ENCODE data around the gene MACROD2.
A peak's percentile ranks its signal among the peaks of the same experiment; 100 is the strongest.

Gene MACROD2

GRCh38 chr20:14062786-14063185 is 67.5 kb downstream of the MACROD2 start:
- DNase-seq, result no peak

DNA sequence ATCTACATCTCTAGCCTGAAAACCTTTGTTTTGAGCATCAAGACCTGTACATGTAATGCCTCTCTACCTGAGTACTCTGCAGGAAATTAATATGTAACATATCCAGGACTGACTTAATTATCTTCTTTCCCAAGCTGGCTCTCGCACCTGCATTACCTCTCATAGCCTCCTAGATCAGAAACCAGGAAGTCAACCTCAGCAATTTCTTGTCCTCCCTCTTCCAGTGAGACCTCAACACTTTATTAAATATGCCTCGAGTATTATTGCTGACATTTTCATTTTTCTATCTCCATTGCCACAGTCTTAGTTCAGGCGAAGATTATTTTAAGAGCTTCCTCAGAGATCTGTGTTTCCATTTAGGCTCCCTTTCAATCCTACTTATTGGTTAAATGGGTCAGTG is 69.0 kb downstream of the MACROD2 start:
- no peak for DNase-seq

- no peak for DNase-seq
These were observed 69.6 kb downstream of the MACROD2 start for GRCh38 chr20:14064921-14065320.

DNA sequence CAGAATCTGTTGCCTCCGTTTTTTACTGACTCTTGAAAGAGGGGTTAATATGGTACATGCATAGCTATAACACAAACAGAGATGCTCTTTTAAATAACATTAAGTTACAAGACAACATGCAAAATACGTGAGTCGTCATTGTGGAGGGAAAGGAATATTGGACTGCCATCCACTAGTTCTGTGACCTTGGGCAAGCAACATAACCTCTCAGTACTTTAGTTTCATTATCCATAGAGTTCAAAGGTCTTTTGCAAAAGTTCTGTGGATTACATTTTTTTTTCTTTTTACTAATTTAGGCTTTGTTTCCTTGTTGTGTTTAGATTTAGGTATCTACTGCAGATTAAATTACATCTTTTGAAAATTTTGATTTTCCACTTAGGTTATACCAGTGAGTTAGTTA is 70.5 kb downstream of the MACROD2 start:
- no peak for DNase-seq

DNA sequence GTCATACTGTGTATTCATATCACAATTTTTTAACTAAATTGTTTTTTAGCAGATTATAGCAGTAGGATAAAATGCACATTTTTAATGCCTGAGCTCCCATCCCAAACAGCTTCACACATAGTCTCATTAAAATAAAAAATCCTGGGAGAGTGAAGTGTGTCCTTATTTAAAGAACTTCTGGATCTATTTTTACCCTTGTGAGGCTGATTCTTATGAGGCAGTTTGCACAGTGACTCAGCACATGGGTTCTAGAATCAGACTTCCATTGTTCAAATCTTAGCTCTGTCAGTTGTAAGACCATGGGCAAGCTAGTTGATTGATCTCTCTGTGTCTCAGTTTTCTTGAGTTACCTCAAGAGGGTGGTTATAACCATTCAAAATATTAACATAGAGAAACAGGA is 72.3 kb downstream of the MACROD2 start:
- DNase-seq, result no peak

- no peak for DNase-seq
These were observed 74.5 kb downstream of the MACROD2 start for GRCh38 chr20:14069796-14070195.

DNA sequence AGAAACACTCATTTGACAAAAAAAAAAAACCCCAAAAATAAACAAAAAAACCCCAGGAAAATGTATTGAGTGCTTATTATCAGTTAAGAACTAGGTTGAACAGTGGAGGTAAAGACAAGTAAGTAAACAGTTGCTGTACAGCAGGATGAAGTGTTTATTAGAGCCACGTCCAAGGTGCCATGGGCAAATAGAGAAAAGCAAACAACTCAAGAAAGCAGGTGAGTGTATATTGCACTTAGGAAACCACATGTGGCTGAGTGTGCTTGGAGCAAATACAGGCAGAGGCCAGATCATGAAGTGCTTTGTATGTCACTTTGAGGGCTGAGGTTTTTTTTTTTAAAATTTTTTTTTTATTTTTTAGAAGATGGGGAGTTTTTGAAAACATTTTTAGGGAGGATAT is 98.3 kb downstream of the MACROD2 start:
- DNase-seq, result no peak

DNA sequence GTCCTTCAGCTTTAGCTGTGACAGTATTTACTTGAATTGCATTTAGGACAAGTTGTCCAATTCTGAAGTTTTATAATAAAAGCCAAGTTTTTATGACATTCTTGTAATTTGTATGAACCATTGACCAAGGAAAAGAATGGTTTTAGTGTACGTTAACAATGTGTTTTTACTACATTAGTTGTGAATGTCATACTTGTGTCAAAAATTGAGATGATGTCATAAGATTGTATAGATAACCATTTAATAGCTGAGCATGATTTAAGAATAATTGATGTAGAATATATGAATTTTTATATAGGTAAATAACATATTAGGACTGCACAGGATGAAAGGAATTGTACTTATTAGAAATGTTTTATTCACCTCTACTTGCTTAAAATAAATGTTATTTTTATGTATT is 102.9 kb downstream of the MACROD2 start:
- no peak for DNase-seq

DNA sequence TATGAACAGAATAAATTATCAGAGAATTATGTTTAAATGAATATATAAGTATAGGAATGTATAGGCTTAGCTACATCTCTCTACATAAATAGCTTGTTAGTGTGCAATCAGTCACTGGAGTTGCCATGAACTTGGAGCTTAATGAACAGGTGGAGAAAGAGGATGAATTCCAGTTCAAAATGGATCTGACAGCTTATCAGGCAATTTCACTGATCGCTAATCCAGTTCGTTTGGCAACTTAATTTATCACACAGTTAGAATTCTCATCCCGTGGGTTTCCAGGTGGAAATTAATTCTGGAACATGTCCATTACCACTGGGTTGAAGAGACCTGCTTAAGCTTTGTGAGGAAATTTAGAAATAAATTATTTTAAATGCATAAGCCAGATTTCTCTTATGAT is 118.1 kb downstream of the MACROD2 start:
- DNase-seq, result no peak

GRCh38 chr20:14114065-14114704 is 118.9 kb downstream of the MACROD2 start:
- no peak for DNase-seq

DNA sequence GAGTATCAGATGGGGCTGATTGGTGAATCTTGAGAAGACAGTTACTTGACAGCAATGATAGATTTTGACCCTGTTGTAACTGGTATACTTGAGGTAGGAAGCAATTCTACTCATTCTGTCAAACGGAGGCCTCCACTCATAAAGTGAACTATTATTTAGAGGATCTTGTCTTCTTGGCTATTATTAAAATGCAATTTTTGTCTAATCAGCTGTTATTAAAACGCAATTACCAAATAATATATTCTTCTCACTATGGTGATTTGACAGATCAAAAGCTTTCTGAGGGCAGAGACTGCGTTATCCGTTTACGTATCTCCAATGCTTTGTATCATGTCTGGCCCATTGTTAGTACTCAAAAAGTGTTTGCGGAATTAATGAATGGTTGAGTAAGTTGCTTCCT is 120.7 kb downstream of the MACROD2 start:
- no peak for DNase-seq

GRCh38 chr20:14117768-14118167 is 122.5 kb downstream of the MACROD2 start:
- DNase-seq, result no peak

DNA sequence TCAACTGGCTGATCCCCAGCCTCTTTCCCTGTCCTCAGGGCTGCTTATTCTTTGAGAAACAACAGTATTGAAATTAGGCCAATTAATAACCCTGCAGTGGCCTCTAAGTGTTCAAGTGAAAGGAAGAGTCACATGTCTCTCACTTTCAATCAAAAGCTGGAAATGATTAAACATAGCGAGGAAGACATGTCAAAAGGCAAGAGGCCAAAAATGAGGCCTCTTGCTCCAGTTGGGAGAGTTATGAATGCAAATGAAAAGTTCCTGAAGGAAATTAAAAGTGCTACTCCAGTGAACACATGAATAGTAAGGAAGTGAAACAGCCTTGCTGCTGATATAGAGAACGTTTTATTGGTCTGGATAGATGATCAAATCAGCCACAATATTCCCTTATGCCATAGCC is 131.5 kb downstream of the MACROD2 start:
- DNase-seq, result no peak

DNA sequence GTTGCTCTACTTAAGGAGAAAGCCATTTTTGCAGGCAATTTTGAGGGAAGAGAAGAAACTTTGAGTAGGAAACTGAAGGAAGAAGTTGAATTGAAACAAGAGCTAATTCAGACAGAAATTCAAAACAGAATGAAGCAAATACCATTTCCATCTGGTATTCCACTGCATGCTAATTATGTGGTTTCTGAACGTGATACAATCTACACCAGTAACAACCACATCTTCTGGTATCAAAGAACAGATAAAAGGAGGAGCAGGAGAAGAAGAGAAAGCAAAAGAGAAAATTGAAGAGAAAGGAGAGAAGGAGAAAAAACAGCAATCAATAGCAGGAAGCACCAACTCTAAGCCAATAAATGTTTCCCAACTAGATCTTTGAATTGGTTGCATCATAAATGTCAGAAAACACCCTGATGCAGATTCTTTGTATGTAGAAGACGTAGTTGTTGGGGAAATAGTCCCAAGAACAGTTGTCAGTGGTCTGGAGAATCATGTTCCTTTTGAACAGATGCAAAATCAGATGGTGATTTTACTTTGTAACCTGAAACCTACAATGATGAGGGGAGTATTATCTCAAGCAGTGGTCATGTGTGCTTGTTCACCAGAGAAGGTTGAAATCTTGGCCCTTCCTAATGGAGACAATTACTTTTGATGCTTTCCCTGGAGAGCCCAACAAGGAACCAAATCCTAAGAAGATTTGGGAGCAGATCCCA is 132.4 kb downstream of the MACROD2 start:
- DNase-seq, result no peak

- no peak for DNase-seq
These were observed 138.7 kb downstream of the MACROD2 start for GRCh38 chr20:14134004-14134403.

GRCh38 chr20:14142171-14142570 is 146.9 kb downstream of the MACROD2 start:
- peak; percentile 48 for DNase-seq

DNA sequence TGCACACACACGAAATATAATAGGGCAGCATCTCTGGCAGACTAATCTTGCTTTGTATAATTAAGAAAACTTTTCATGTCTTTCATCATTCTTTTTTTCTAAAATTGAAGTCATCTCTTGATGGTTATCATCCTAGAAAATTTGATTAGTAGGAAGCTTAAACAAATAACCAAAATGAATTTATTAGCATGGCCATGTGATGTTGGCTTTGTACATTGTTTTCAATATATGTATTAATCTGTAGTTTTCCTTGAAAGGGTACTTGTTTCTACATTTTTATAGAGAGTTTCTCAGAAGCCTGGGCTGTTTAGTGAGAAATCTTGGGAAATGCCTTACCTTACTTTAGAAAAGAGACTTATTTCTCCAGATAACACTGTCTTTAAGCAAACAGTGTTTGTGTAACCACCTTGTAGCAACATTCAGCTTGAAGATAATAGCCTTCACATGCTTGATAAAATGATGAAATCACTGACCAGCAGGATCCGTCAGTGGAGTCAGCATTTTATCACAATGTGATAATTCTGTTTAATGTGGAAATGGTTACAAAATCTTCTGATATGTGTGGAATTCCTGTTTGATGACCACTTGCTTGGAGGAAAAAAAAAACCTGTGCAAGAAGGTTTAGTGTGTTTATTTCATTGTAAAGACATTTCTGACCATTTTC is 147.8 kb downstream of the MACROD2 start:
- no peak for DNase-seq

- DNase-seq, result no peak
These were observed 152.7 kb downstream of the MACROD2 start for GRCh38 chr20:14148042-14148441.

- DNase-seq, result no peak
These were observed 160.0 kb downstream of the MACROD2 start for GRCh38 chr20:14155361-14155760.

GRCh38 chr20:14178528-14178927 is 183.2 kb downstream of the MACROD2 start:
- no peak for DNase-seq

DNA sequence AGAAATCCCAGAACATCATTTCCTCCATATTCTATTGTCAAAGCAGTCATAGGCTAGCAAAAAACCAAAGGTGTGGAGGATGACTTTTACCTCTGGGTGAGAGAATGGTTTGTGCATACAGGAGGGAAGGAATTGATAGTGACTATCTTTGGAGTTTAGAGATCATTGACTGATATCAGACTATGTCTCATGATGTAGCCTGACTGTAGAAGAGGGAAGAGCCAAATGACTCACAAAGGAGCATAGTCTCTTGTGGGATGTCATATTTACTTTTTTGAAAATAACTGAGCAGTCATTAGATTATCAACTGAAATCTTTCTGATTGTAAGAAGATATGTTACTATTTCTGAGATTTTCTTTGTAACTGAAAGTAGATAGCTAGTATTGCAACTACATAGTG is 183.6 kb downstream of the MACROD2 start:
- no peak for DNase-seq

DNA sequence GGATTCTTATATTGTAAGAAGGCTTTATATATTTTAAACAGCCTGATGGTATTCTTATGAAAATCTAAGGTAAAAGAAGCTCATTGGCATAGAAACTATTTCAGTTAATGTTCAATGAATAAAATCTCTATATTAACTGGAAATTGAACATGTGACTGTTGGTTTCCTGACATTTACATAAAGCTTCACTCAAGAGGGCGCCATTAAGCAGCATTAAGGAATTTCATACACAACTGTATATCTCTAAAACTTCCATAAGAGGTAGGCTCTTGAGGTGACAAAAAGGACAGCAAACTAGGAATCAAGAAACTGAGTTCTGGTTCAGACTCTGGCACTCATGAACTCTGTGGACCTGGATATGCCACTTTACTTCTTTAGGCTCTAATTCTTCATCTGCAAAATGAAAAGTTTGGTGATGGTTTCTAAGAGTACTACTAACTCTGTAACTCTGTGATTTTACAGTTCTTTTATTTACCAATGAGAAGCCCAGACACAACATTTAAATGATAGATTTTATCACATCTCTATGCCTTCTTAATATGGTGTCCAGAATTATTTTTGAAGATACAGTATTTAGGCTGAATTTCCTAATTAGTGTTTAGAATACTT is 194.6 kb downstream of the MACROD2 start:
- DNase-seq, result no peak

GRCh38 chr20:14191559-14191958 is 196.2 kb downstream of the MACROD2 start:
- no peak for DNase-seq

- no peak for DNase-seq
These were observed 198.1 kb downstream of the MACROD2 start for GRCh38 chr20:14193443-14193842.

Data from left hindlimb (tissue), 1 donor.